ENCODE data around the gene RTL10.

RTL10 gene

DNA sequence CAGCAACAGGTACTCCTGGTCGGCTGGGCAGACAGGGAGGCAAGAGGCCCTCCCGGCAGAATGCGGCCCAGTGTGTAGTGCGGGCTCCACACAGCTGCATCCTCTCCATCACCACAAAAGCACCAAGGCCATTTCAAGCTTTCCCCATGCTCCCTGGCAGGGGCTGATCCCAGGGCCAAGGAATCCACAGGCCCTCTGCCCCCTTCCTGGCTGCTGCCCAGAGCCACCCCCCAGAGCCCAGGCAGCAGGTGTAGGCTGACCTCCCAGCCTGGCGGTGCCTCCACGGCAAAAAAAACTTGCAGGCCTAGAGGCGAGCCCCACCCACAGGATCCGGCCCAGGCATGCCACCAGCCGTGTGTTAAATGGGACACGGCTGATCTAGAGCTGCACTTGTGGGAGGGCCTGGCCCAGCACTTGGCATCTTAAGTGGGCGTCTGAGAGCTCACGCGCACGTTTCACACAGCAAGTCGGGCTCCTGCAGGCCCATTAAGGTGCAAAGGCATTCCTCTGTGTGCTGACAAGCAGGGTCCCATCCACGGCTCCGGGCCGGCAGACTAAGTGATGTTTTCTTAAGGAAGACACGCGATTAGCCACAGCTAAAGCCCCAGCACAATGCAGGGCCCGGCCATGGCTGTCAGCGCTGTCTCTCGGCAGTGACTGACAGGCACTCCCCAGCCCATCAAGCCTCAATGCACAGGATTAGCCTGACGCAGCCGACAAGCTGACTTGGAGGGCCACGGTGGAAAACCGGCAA, 19.8 kb upstream of the RTL10 start:
- TF ChIP-seq SIN3A (IDR thresholded peaks at IDR 0.05; ENCODE audit: borderline replicate concordance, insufficient read depth, low read length), result no peak
- no peak for TF ChIP-seq TAF1 (IDR thresholded peaks at IDR 0.05; ENCODE audit: borderline replicate concordance, insufficient read depth, low read length)
- TF ChIP-seq, protein P1, sequence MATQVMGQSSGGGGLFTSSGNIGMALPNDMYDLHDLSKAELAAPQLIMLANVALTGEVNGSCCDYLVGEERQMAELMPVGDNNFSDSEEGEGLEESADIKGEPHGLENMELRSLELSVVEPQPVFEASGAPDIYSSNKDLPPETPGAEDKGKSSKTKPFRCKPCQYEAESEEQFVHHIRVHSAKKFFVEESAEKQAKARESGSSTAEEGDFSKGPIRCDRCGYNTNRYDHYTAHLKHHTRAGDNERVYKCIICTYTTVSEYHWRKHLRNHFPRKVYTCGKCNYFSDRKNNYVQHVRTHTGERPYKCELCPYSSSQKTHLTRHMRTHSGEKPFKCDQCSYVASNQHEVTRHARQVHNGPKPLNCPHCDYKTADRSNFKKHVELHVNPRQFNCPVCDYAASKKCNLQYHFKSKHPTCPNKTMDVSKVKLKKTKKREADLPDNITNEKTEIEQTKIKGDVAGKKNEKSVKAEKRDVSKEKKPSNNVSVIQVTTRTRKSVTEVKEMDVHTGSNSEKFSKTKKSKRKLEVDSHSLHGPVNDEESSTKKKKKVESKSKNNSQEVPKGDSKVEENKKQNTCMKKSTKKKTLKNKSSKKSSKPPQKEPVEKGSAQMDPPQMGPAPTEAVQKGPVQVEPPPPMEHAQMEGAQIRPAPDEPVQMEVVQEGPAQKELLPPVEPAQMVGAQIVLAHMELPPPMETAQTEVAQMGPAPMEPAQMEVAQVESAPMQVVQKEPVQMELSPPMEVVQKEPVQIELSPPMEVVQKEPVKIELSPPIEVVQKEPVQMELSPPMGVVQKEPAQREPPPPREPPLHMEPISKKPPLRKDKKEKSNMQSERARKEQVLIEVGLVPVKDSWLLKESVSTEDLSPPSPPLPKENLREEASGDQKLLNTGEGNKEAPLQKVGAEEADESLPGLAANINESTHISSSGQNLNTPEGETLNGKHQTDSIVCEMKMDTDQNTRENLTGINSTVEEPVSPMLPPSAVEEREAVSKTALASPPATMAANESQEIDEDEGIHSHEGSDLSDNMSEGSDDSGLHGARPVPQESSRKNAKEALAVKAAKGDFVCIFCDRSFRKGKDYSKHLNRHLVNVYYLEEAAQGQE (IDR thresholded peaks at IDR 0.05; ENCODE audit: insufficient read depth in 1 of 2, low read depth in 2 of 2, low read length in 2 of 2), result no peak
- TF ChIP-seq FOXP2 (optimal IDR thresholded peaks at IDR 0.05; ENCODE audit: borderline replicate concordance, extremely low read depth, extremely low read length, insufficient read depth), result no peak
- TF ChIP-seq POLR2AphosphoS5 (IDR thresholded peaks at IDR 0.05; ENCODE audit: low read depth, low read length), result no peak

DNA sequence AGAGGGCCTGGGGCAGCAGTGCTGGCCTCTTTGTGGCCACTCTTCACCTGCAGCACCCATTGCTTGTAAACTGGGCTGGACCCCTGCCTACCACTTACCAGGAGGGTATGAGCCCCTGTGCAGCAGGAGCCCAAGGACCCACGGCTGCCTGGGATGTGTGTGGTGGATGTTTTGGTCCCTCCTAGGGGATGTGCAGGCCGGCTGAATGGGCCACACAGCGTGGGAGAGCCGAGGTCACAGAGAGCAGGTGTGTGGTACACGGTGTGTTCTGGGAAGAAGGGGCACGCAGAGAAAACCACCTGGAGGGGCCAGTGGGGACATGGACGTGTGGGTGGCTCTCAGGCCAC, 19.3 kb upstream of the RTL10 start:
- no peak for TF ChIP-seq POLR2AphosphoS5 (IDR thresholded peaks at IDR 0.05; ENCODE audit: low read depth, low read length)
- no peak for TF ChIP-seq SIN3A (IDR thresholded peaks at IDR 0.05; ENCODE audit: borderline replicate concordance, insufficient read depth, low read length)
- TF ChIP-seq, protein P1 (IDR thresholded peaks at IDR 0.05; ENCODE audit: insufficient read depth in 1 of 2, low read depth in 2 of 2, low read length in 2 of 2), result no peak
- no peak for TF ChIP-seq FOXP2 (optimal IDR thresholded peaks at IDR 0.05; ENCODE audit: borderline replicate concordance, extremely low read depth, extremely low read length, insufficient read depth)

- TF ChIP-seq FOXP2 (optimal IDR thresholded peaks at IDR 0.05; ENCODE audit: borderline replicate concordance, extremely low read depth, extremely low read length, insufficient read depth) (no peak), SIN3A (IDR thresholded peaks at IDR 0.05; ENCODE audit: borderline replicate concordance, insufficient read depth, low read length) (no peak), TAF1 (IDR thresholded peaks at IDR 0.05; ENCODE audit: borderline replicate concordance, insufficient read depth, low read length) (no peak), POLR2AphosphoS5 (IDR thresholded peaks at IDR 0.05; ENCODE audit: low read depth, low read length) (no peak)
- TF ChIP-seq, protein P1 (IDR thresholded peaks at IDR 0.05; ENCODE audit: insufficient read depth in 1 of 2, low read depth in 2 of 2, low read length in 2 of 2), result no peak
Observed at GRCh38 chr22:19873138-19873959, 18.7 kb upstream of the RTL10 start.

GRCh38 chr22:19872779-19873137, 18.1 kb upstream of the RTL10 start:
- no peak for TF ChIP-seq SIN3A (IDR thresholded peaks at IDR 0.05; ENCODE audit: borderline replicate concordance, insufficient read depth, low read length)
- TF ChIP-seq, protein P1 (IDR thresholded peaks at IDR 0.05; ENCODE audit: insufficient read depth in 1 of 2, low read depth in 2 of 2, low read length in 2 of 2), result no peak
